B cell (primary cell): Measurements from ENCODE around the gene JAG1.
"Not testable (repeated sequence)": the region's sequence is repeated elsewhere in the genome, so short reads cannot be mapped to it uniquely, and the experiment has no call there.

Experiments used
- CTCF ChIP-seq: fragments of 200-600 bp; IDR thresholded peaks from one replicate; pipeline ENCODE4 v1.8.0; 2022; ENCODE audit warnings: antibody characterized with exemption, mild to moderate bottlenecking
- EZH2 ChIP-seq: IDR thresholded peaks from 2 replicates; pipeline ENCODE4 v1.6.1; 2012; ENCODE audit warnings: borderline replicate concordance, low read depth, mild to moderate bottlenecking, moderate library complexity, low read length; ENCODE audit not compliant: insufficient read depth, poor library complexity, severe bottlenecking

- not testable (repeated sequence) for TF ChIP-seq CTCF, EZH2
Observed at GRCh38 chr20:10613426-10613825, 60.4 kb downstream of the JAG1 start.
